K562 (cell line): ENCODE results near the gene CNP. TPM values are rescaled to one million over a fixed set of nuclear protein-coding genes. Genes with fewer than 3 reads are reported as not detected.
A peak's percentile ranks its signal among the peaks of the same experiment; 100 is the strongest.

Source experiments
- ATAC-seq: fragments of 200-7000 bp; cut with Tn5 transposase; 3 replicates; pipeline ENCODE4 v1.9.1; 2020; ENCODE audit warnings: moderate library complexity
- BruUV-seq: library from RNA; stranded (reverse); fragments of 400-500 nt; replicated peaks from 2 replicates; lab custom pipeline; 2021; lab: Mats Ljungman, UMichigan
- CTCF ChIA-PET: fragments of 300-600 bp; formaldehyde crosslinking; extraction: SDS; loops from one replicate; lab custom pipeline; 2021; ENCODE audit warnings: low intra/inter-chr PET ratio; lab: Yijun Ruan, JAX
- POLR2A ChIA-PET: fragments of 300-600, 350-650 bp; sonication (Branson Sonifier 250); formaldehyde crosslinking; extraction: SDS; loops from one replicate; lab custom pipeline; 2021; ENCODE audit warnings: antibody characterized with exemption, inconsistent platforms; lab: Yijun Ruan, JAX
- DNase-seq, 4 experiments: peaks; one replicate each; pipeline versions ENCODE4 v3.0.0 to v3.0.0-alpha.2; 2011 to 2018; ENCODE audit warnings: low spot score in 3 of 4, mixed read lengths in 3 of 4; ENCODE audit errors: extremely low read depth in 1 of 4
- FAIRE-seq: peaks from 2 replicates; lab custom pipeline; 2011; peaks lifted over from hg19 to GRCh38; lab: Jason Lieb, UNC
- H2AFZ ChIP-seq: 2 replicates; pipeline ENCODE4 v1.6.0; 2011; ENCODE audit warnings: low read depth, low read length, control low read depth, inconsistent platforms
- H3K27ac ChIP-seq: fragments of 200-600 bp; 3 replicates; pipeline ENCODE4 v1.8.0; 2011; ENCODE audit warnings: low read depth, mild to moderate bottlenecking, control low read depth, inconsistent platforms, low read length, moderate library complexity, mixed read lengths; ENCODE audit errors: extremely low read depth
- H3K27me3 ChIP-seq, 2 experiments: fragments of 300-600 bp in 1 of 2; 2 replicates in 1 of 2; 3 replicates in 1 of 2; pipeline versions ENCODE4 v1.6.0 to v1.8.0; 2011; ENCODE audit warnings: inconsistent platforms in 2 of 2, low read length in 2 of 2, mild to moderate bottlenecking in 1 of 2, mixed read lengths in 1 of 2, moderate library complexity in 1 of 2; ENCODE audit not compliant: control insufficient read depth in 2 of 2, insufficient read depth in 2 of 2
- H3K36me3 ChIP-seq: fragments of 300-600 bp; 3 replicates; pipeline ENCODE4 v1.8.0; 2011; ENCODE audit warnings: mild to moderate bottlenecking, low read length, inconsistent platforms; ENCODE audit not compliant: control insufficient read depth, insufficient read depth
- H3K4me1 ChIP-seq, 2 experiments: fragments of 200-600 bp in 1 of 2; replicated peaks in 1 of 2; 2 replicates in 1 of 2; 3 replicates in 1 of 2; pipeline versions ENCODE4 v1.5.1 to v1.8.0; 2011; ENCODE audit warnings: inconsistent platforms in 2 of 2, low read length in 2 of 2, mild to moderate bottlenecking in 1 of 2, mixed read lengths in 1 of 2, moderate library complexity in 1 of 2; ENCODE audit not compliant: control insufficient read depth in 2 of 2, insufficient read depth in 2 of 2
- H3K4me2 ChIP-seq: 2 replicates; pipeline ENCODE4 v1.6.1; 2011; ENCODE audit warnings: low read length, control low read depth, inconsistent platforms, mixed read lengths; ENCODE audit not compliant: insufficient read depth
- H3K4me3 ChIP-seq: fragments of 200-600 bp; sonication (generic), shearing (Covaris generic); 2 replicates; pipeline ENCODE4 v1.5.1; 2016; ENCODE audit warnings: control low read depth, inconsistent platforms
- H3K79me2 ChIP-seq: fragments of 200-600 bp; 3 replicates; pipeline ENCODE4 v1.8.0; 2011; ENCODE audit warnings: low read length, inconsistent platforms; ENCODE audit not compliant: control insufficient read depth, insufficient read depth
- H3K9ac ChIP-seq, 2 experiments: 2 replicates each; pipeline versions ENCODE4 v1.6.0 to v1.6.1; 2011; ENCODE audit warnings: low read depth in 2 of 2, low read length in 2 of 2, control low read depth in 1 of 2, inconsistent platforms in 1 of 2, mild to moderate bottlenecking in 1 of 2, mixed read lengths in 1 of 2; ENCODE audit not compliant: insufficient read depth in 1 of 2
- H3K9me1 ChIP-seq: one replicate; pipeline ENCODE4 v1.6.0; 2011; ENCODE audit warnings: inconsistent platforms, mild to moderate bottlenecking, low read length, moderate library complexity; ENCODE audit not compliant: control insufficient read depth, insufficient read depth
- H3K9me3 ChIP-seq: replicated peaks from 2 replicates; pipeline ENCODE4 v1.5.1; 2011; ENCODE audit warnings: low read depth, low read length, inconsistent platforms; ENCODE audit not compliant: control insufficient read depth, insufficient read depth
- H4K20me1 ChIP-seq: replicated peaks from 2 replicates; pipeline ENCODE4 v1.6.1; 2011; ENCODE audit warnings: low read length, inconsistent platforms, mixed read lengths; ENCODE audit not compliant: control insufficient read depth, insufficient read depth
- AFF4 ChIP-seq: sonication (generic); formaldehyde crosslinking; IDR thresholded peaks from 2 replicates; pipeline ENCODE4 v1.8.0; 2023; ENCODE audit warnings: mild to moderate bottlenecking, missing genetic modification reagents
- ARHGAP35 ChIP-seq: fragments of 450-650 bp; IDR thresholded peaks from 2 replicates; pipeline ENCODE4 v1.6.1; 2018; ENCODE audit not compliant: partially characterized antibody
- ATF3 ChIP-seq, 2 experiments: fragments of 450-650 bp in 1 of 2; sonication (generic) in 1 of 2; formaldehyde crosslinking in 1 of 2; IDR thresholded peaks in 1 of 2; conservative IDR thresholded peaks in 1 of 2; 2 replicates each; pipeline versions ENCODE4 v1.6.1 to v1.8.1; 2016 to 2023; ENCODE audit warnings: mild to moderate bottlenecking in 2 of 2, moderate library complexity in 2 of 2, inconsistent platforms in 1 of 2, missing genetic modification reagents in 1 of 2
- CEBPG ChIP-seq, 3 experiments: fragments of 200-800 bp in 1 of 3; sonication (Bioruptor generic) in 1 of 3; sonication (generic) in 1 of 3; formaldehyde crosslinking in 1 of 3; IDR thresholded peaks in 2 of 3; conservative IDR thresholded peaks in 1 of 3; 2 replicates each; pipeline versions ENCODE4 v1.6.1 to v1.8.0; 2016 to 2022; ENCODE audit warnings: missing compliant biosample characterization in 2 of 3, missing genetic modification characterization in 2 of 3, mild to moderate bottlenecking in 1 of 3, missing genetic modification reagents in 1 of 3
- CGGBP1 ChIP-seq: fragments of 250-450 bp; sonication (Bioruptor Pico); IDR thresholded peaks from 2 replicates; pipeline ENCODE4 v1.9.0; 2021; ENCODE audit warnings: mild to moderate bottlenecking
- E2F1 ChIP-seq: sonication (generic); formaldehyde crosslinking; IDR thresholded peaks from 2 replicates; pipeline ENCODE4 v1.8.1; 2023; ENCODE audit warnings: mild to moderate bottlenecking, missing genetic modification reagents, moderate library complexity
- HNRNPL ChIP-seq: fragments of 200-400 bp; formaldehyde crosslinking; IDR thresholded peaks from 2 replicates; pipeline ENCODE4 v1.6.1; 2017; ENCODE audit warnings: low read depth, mild to moderate bottlenecking, low read length
- MAFG ChIP-seq: fragments of 450-650 bp; conservative IDR thresholded peaks from 2 replicates; pipeline ENCODE4 v1.6.1; 2016; ENCODE audit warnings: missing genetic modification characterization, missing compliant biosample characterization
- MEIS2 ChIP-seq: fragments of 450-650 bp; IDR thresholded peaks from 2 replicates; pipeline ENCODE4 v1.6.1; 2014; ENCODE audit warnings: mild to moderate bottlenecking; ENCODE audit not compliant: partially characterized antibody
- NFIX ChIP-seq: fragments of 250-450 bp; sonication (Bioruptor Pico); IDR thresholded peaks from 2 replicates; pipeline ENCODE4 v1.4.0; 2020; ENCODE audit warnings: low read depth, mild to moderate bottlenecking, moderate library complexity
- SP2 ChIP-seq: IDR thresholded peaks from 2 replicates; pipeline ENCODE4 v1.6.1; 2011; ENCODE audit warnings: mild to moderate bottlenecking, low read depth, low read length, moderate library complexity; ENCODE audit not compliant: poor library complexity, severe bottlenecking; ENCODE audit errors: extremely low read depth
- WHSC1 ChIP-seq: IDR thresholded peaks from one replicate; pipeline ENCODE4 v1.6.1; 2012; ENCODE audit warnings: low read length, control low read depth, inconsistent platforms
- ZNF134 ChIP-seq: fragments of 250-450 bp; sonication (Bioruptor Pico); conservative IDR thresholded peaks from 2 replicates; pipeline ENCODE4 v1.4.0; 2020
- WGBS: fragments of 100-300 bp; shearing (Covaris generic); methylation state at CpG from one replicate; pipeline ENCODE4 v1.1.6; 2016; ENCODE audit warnings: low coverage, mixed read lengths; ENCODE audit not compliant: insufficient coverage; ENCODE audit errors: missing lambda C conversion rate; 5-methylcytosine and 5-hydroxymethylcytosine counted together
- in situ Hi-C: fragments of 300-500 bp; cut with MboI; formaldehyde crosslinking; loops from 4 replicates; pipeline ENCODE4 v1.15.0; 2018; ENCODE audit warnings: inconsistent platforms, mixed read lengths
- intact Hi-C: fragments of 100-400 bp; cut with micrococcal nuclease; formaldehyde crosslinking; loops from 2 replicates; pipeline ENCODE4 v1.14.2; 2022
- polyA plus RNA-seq, 8 experiments: library from polyadenylated mRNA; depleted of rRNA in 4 of 8; stranded (reverse) in 5 of 8; unstranded in 3 of 8; fragments of >200 nt; fragmentation: Nextera tagmentation in 2 of 8; fragmentation: Illumina TruSeq in 1 of 8; extraction: Ambion mirVana in 2 of 8; extraction: Trizol in 1 of 8; gene quantifications; 2 replicates each; pipeline versions ENCODE4 v1.2.1 to v1.2.3, GENCODE V29; 2011 to 2014; ENCODE audit warnings: inconsistent platforms in 1 of 8, missing spikeins in 1 of 8
- total RNA-seq, 7 experiments: library from RNA; depleted of rRNA in 6 of 7; stranded (reverse); fragments of >200 nt in 6 of 7; fragmentation: Illumina TruSeq in 2 of 7; extraction: Trizol in 2 of 7; gene quantifications; 2 replicates each; pipeline versions ENCODE4 v1.2.1 to v1.2.3, GENCODE V29; 2011 to 2021; ENCODE audit warnings: low replicate concordance in 1 of 7

Gene CNP
- total and polyA plus RNA-seq, 9 of the 15 experiments (the other 6 are each of a cell fraction or from before 2014, with no cell fraction given), result 1.7 to 52.0 (median 29.1) TPM

- H3K4me2 ChIP-seq, result peak overlapping the region; percentile 77
- peak; percentile 64 for FAIRE-seq
- H3K4me1 ChIP-seq, result peaks cover 29 to 43% of the 10 kb centered on the region in 2 experiments
- H3K79me2 ChIP-seq, result peaks cover 38% of the 10 kb centered on the region
- H3K27me3 ChIP-seq, result no peaks in the 10 kb centered on the region
- peak in 1 of 4 experiments; percentile 39 for DNase-seq
- ChIA-PET CTCF (no interaction called here), POLR2A (interaction anchor here (0.6 to 4.4 kb wide), 4 partner anchors 10 to 145 kb away, joined by 3 to 21 read pairs (median 10); partner anchors contain the start of gene ODAD4)
- intact Hi-C loops (loop anchor here (5.0 kb wide), 1 partner anchor 37 kb away; no protein-coding TSS in a partner anchor), in situ Hi-C loops (no loop called here)
- H3K36me3 ChIP-seq, result peaks cover 23% of the 10 kb centered on the region
- no TSS peak for BruUV-seq
- H3K9me1 ChIP-seq, result no peaks in the 10 kb centered on the region
- 0 out of 2 replicates have a peak overlapping the region, but pooled peaks have one; percentile 61 for H3K4me3 ChIP-seq
- peak overlapping the region; percentile 63; the same call in 2 of the 3 replicates for H3K27ac ChIP-seq
- ATAC-seq, result no peak
- H3K9me3 ChIP-seq, result no peaks in the 10 kb centered on the region
- peak overlapping the region; percentile 84 for H2AFZ ChIP-seq
- 58% methylated on average over 7 of the region's 7 CpGs for WGBS
- H4K20me1 ChIP-seq, result peaks cover 8% of the 10 kb centered on the region; the same call in 1 of the 2 replicates
- H3K9ac ChIP-seq, result peak overlapping the region; percentile 60 to 93; a peak in 3 of 4 replicates
- peak; percentile 56; the same call in 1 of the 2 replicates for TF ChIP-seq CEBPG (CRISPR knock-in tag; IDR thresholded peaks at IDR 0.05)
- TF ChIP-seq CEBPG (tag; conservative IDR thresholded peaks at IDR 0.05 in 1 of 2, IDR thresholded peaks at IDR 0.05 in 1 of 2), result peak in 1 of 2 experiments; percentile 12; a peak in 1 of 4 replicates
- TF ChIP-seq E2F1 (CRISPR knock-in tag), result no peak
- TF ChIP-seq WHSC1, result no peak
- TF ChIP-seq ZNF134, result no peak
- no peak for TF ChIP-seq ARHGAP35
- TF ChIP-seq MEIS2, result peak; percentile 52
- TF ChIP-seq NFIX (CRISPR knock-in tag), result no peak
- no peak for TF ChIP-seq HNRNPL
- TF ChIP-seq AFF4 (CRISPR knock-in tag), result no peak
- no peak for TF ChIP-seq SP2
- no peak for TF ChIP-seq MAFG (tag)
- TF ChIP-seq ATF3 (IDR thresholded peaks at IDR 0.05), result peak; percentile 85
- TF ChIP-seq ATF3 (CRISPR knock-in tag; conservative IDR thresholded peaks at IDR 0.05), result no peak
- TF ChIP-seq CGGBP1 (CRISPR knock-in tag), result no peak
Observed at GRCh38 chr17:41919840-41920579, 46.6 kb upstream of the CNP start.
